GM19328 (cell line): ENCODE measurements around the gene EEF1AKMT3.

Source experiments
- ATAC-seq: cut with Tn5 transposase; IDR thresholded peaks from one replicate; pipeline ENCODE4 v1.9.1; 2021; ENCODE audit warnings: mild to moderate bottlenecking, moderate library complexity; ENCODE audit not compliant: unreplicated experiment

The EEF1AKMT3 gene

GRCh38 chr12:57750561-57751431 is 21.6 kb upstream of the EEF1AKMT3 start:
- no peak for ATAC-seq

- no peak for ATAC-seq
Measured at GRCh38 chr12:57751432-57751787, 21.0 kb upstream of the EEF1AKMT3 start.

DNA sequence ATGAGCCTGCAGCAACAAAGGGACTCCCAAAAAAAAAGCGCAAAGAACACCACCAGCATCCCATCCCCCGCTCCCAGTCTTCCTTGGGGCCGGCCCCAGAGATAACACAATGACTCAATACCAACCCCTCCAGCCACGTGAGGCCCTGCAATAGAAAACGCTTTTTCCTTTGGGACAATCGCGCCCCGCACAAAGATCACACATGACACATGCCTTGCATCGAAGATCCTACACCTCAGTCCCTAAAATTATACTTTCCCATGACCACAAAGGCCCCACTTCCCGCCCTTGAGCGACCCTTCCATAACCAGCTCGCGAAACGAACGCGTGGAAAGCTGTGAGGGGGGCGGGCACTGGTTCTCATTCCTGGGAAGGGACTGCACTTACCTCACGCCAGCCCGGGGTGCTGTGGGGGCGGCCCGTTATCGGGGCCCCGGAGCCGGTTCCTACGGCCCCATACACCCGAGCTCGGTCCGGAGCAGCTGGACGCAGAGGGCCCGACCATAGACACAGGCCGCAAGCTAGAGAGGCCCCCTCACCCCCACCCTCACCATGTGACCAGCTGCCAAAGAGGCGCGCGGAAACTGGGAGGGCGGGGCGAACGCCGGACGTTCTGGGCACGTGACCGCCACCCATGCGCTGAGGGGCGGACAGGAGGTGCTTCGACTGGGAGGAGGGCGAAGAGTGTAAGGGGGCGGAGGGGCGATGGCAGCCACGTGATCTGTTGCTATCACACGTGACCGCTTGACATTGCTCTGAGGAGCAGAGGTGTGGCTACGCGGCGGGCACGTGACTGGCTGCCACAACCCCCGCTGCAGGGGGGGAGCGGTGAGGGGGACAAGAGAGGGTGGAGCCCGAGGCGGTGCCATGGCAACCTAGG is 20.4 kb upstream of the EEF1AKMT3 start, which contains the start of gene CDK4:
Gene CDK4 (minus strand): TSS at position 523 of the 880 bp plus-strand sequence. CDS start 593 bp downstream, outside the sequence.
- ATAC-seq: peak; percentile 57

DNA sequence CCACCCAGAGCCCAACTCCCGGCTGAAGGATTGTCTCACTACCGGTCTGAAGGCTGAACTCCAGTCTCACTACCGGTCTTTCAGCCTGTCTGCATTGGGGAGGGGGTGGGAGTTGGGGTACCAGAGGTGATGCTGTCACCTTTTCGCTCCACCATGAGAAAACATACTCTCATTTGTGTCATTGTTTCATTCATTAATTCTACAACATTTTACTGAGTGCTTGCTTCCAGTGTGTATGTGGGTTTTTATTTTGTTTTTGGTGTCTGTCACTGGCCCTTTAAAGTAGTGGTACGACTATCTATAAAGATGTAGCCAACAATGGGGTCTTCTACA is 19.8 kb upstream of the EEF1AKMT3 start:
- ATAC-seq: no peak

- ATAC-seq: no peak
Measured at GRCh38 chr12:57753756-57754337, 18.6 kb upstream of the EEF1AKMT3 start.

GRCh38 chr12:57754411-57755193 is 17.8 kb upstream of the EEF1AKMT3 start, which contains the start of gene MARCHF9:
Gene MARCHF9 (plus strand): TSS chr12:57755103. CDS start chr12:57755529, 426 bp downstream.
- peak; percentile 35 for ATAC-seq

DNA sequence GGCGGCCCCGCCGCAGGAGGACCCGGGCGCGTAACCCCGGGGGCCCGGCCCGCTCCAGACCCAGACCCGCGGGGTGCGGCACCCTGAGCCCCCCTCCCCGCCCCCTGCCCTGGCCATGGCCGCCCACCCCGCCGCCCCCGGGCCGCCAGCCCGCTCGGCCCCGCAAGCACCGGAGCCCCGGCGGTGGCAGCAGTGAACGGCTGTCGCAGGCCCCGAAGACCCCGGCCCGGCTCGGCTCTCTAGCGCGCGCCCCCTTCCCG is 17.3 kb upstream of the EEF1AKMT3 start:
- no peak for ATAC-seq

DNA sequence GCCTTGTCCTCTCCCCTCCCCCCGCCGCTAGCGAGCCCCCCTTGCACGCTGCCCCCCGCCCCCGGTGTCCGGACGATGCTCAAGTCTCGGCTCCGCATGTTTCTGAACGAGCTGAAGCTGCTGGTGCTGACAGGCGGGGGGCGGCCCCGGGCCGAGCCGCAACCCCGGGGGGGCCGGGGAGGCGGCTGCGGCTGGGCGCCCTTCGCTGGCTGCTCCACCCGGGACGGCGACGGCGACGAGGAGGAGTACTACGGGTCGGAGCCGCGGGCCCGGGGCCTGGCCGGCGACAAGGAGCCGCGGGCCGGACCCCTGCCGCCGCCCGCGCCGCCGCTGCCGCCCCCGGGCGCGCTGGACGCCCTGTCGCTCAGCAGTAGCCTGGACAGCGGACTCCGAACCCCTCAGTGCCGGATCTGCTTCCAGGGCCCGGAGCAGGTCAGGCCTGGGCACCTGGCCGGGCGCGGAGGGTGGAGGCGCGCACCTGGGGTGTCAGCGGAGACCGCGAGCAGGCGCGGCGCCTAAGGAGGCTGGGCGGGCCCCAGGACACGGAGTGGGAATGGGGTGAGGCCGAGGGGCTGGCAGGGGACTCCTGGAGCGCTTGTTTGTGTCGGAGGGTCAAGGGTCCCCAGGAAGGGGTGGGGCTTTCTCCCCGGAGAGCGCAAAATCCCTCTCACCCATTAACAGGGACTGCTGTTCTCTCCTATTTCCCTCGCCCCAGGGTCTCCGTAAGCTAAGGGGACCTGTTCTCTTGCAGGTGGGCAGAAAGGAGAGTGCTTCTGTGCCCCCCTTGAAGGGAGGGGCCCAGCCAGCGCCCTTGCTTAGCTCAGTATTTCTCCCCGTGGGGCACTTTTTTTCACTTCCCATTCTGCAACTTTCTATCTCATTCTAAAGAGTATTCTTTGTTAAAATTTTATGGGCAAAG is 16.7 kb upstream of the EEF1AKMT3 start:
- no peak for ATAC-seq

- no peak for ATAC-seq
Measured at GRCh38 chr12:57756406-57757341, 15.7 kb upstream of the EEF1AKMT3 start.

- no peak for ATAC-seq
Measured at GRCh38 chr12:57757771-57758170, 14.6 kb upstream of the EEF1AKMT3 start.

DNA sequence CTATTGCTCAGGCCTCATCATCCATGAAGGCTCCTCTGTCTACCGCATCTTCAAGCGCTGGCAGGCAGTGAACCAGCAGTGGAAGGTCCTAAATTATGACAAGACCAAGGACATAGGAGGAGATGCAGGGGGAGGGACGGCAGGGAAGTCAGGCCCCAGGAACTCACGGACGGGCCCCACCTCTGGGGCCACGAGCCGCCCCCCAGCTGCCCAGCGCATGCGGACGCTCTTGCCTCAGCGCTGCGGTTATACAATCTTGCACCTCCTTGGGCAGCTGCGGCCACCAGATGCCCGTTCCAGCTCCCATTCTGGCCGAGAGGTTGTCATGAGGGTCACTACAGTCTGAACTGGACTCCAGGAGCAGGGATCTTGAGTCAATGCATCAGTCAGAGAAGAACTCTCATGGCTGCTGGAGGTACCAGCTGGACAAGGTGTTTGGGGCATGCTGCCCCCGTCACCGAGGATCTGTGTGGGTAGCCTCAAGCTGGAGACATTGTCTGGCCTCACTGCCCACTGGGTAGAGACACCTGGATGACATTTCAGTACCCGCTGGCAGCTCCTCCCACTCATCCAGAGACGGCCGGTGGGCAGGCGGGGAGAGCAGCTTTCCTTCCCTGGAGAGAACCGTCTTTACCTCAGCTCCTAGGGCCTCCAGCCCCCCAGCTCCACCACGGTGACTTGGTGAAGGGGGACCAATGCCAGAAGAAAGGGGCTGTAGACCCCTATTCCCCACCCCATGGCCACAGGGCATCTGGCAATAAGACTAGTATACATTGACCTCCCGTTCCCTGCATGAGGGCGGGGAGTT is 13.7 kb upstream of the EEF1AKMT3 start:
- no peak for ATAC-seq

DNA sequence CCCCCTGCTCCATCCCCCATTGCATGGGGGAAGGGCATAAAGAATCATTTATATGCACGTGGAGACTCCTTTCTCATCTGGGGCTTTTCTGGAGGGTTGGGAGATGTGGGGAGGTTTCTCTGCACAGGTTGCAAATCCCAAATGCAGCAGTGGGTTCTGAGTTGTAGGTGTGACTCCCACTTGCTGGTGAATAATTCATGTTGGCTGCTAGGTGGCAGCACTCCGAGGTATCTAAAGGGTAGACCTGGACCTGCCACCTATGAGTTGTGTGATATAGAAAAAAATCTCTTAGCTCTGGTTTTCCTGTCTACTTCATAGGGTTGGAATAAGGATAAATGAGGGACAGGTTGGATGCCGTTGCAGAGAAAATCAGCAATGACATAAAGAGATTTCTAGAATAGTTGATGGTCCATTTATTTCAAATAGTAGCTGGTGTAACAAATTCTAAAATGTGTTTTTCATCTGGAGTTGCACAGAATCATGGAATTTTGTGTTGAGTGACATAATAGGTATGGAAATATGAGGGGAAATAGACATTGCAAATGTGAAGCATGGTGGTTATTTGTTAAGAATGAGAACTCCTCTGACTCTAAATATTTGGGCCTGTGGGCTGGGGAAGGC is 12.9 kb upstream of the EEF1AKMT3 start:
- no peak for ATAC-seq

- ATAC-seq: no peak
Measured at GRCh38 chr12:57760347-57760982, 11.9 kb upstream of the EEF1AKMT3 start.

GRCh38 chr12:57761391-57761998 is 10.9 kb upstream of the EEF1AKMT3 start:
- no peak for ATAC-seq

DNA sequence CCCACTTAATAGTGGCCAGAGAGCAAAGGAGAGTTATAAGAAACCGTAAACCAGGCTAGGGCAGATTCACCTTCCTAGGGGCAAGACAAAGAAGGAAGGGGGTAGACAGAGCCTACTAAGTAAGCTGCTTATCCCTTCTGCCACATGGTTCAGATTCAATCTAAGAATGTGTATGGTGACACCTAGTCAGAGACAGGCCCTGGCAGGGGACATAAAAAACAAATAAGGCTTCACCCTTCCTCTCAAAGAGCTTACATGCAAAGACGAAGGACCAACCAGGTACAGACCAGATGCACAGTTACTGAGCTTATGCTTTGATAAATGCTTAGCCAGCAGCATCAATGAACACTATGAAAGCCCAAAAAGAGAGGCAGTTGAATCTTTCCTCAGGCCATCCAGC is 10.0 kb upstream of the EEF1AKMT3 start:
- ATAC-seq: no peak

DNA sequence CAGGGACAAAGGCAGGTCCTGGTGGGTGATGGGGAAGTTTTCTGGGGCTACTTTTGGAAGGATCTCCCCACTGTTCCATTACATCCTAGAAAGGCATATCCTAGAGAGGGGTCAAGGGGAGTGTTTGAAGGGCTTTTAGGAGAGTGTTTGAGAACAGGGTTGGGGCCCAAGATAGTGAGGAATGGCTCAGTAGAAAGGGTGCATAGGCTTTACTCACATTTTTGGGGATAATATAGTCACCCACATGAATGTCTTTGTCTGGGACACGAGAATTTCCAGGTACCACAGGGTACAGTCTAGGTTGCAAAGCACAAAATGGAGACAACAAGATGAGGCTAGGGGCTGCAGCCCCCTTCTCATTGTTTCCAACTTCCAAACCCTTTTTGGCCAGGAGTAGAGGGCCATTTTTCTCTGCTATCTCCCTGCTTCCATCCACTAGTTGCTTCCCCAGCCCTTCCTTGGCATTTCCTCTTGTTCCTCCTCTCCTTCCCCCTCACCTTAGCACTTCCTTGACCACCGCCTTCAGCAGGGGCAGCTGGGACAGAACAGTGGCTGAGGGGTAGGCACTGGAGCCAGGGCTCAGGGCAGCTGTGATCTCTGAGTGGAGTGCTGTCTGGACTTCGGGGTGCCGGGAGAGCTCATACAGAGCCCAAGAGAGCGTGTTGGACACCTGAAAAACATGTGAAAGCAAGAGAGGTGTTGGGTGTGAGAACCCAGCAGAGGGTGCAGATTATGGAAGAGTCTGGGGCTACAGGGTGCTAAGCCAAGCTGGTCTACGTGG is 8.3 kb upstream of the EEF1AKMT3 start:
- no peak for ATAC-seq
